ENCODE data around the gene TCF7L2. TPM values are rescaled to one million over a fixed set of nuclear protein-coding genes. Genes with fewer than 3 reads are reported as not detected.

TCF7L2 gene
- total RNA-seq, 4 donors from 2014 or later = 12.7 to 59.9 (median 16.1) TPM

- TF ChIP-seq POLR2A (IDR thresholded peaks at IDR 0.05) = no peak
- no peak for TF ChIP-seq CTCF (IDR thresholded peaks at IDR 0.05)
- H3K36me3 ChIP-seq = no peaks in the 10 kb centered on the region
- DNase-seq = no peak
- H3K27me3 ChIP-seq = no peaks in the 10 kb centered on the region
- no peak overlapping the region for H3K27ac ChIP-seq
- no peaks in the 10 kb centered on the region for H3K9me3 ChIP-seq
- intact Hi-C loops (cut with DNase I; ENCODE audit: low total_unique reads) = loop anchor here (10.0 kb wide), 1 partner anchor 244 kb away; no protein-coding TSS in a partner anchor
- no peak overlapping the region for H3K4me3 ChIP-seq
- peaks cover 0 to 4% of the 10 kb centered on the region in 2 donors for H3K4me1 ChIP-seq
Observed at GRCh38 chr10:113140143-113141011, 190.3 kb downstream of the TCF7L2 start.

- TF ChIP-seq POLR2A (IDR thresholded peaks at IDR 0.05) = no peak
- no peak for TF ChIP-seq CTCF (IDR thresholded peaks at IDR 0.05)
- intact Hi-C loops (cut with DNase I; ENCODE audit: low total_unique reads) = loop anchor here (10.0 kb wide), 1 partner anchor 242 kb away; no protein-coding TSS in a partner anchor
- no peaks in the 10 kb centered on the region for H3K27me3 ChIP-seq
- no peak for DNase-seq
- H3K27ac ChIP-seq = no peak overlapping the region
- H3K9me3 ChIP-seq = no peaks in the 10 kb centered on the region
- H3K4me3 ChIP-seq = no peak overlapping the region
- no peaks in the 10 kb centered on the region for H3K36me3 ChIP-seq
- peaks cover 0 to 4% of the 10 kb centered on the region in 2 donors for H3K4me1 ChIP-seq
Observed at GRCh38 chr10:113142601-113143362, 192.7 kb downstream of the TCF7L2 start.

GRCh38 chr10:113144576-113144975, 194.5 kb downstream of the TCF7L2 start:
- intact Hi-C loops (cut with DNase I; ENCODE audit: low total_unique reads) = loop anchor here (10.0 kb wide), 1 partner anchor 240 kb away; no protein-coding TSS in a partner anchor

GRCh38 chr10:113148071-113148825, 198.2 kb downstream of the TCF7L2 start:
- no peaks in the 10 kb centered on the region for H3K36me3 ChIP-seq
- intact Hi-C loops (cut with DNase I; ENCODE audit: low total_unique reads) = loop anchor here (10.0 kb wide), 1 partner anchor 237 kb away; no protein-coding TSS in a partner anchor
- H3K27ac ChIP-seq = no peak overlapping the region

More at GRCh38 chr10:113144576-113144975, 194.5 kb downstream of the TCF7L2 start:
- peaks cover 0 to 4% of the 10 kb centered on the region in 2 donors for H3K4me1 ChIP-seq
- H3K4me3 ChIP-seq = no peak overlapping the region
- no peaks in the 10 kb centered on the region for H3K36me3 ChIP-seq
- no peak overlapping the region for H3K27ac ChIP-seq
- H3K27me3 ChIP-seq = no peaks in the 10 kb centered on the region
- no peaks in the 10 kb centered on the region for H3K9me3 ChIP-seq
- DNase-seq = no peak
- TF ChIP-seq POLR2A (IDR thresholded peaks at IDR 0.05) = no peak
- no peak for TF ChIP-seq CTCF (IDR thresholded peaks at IDR 0.05)

More at GRCh38 chr10:113148071-113148825, 198.2 kb downstream of the TCF7L2 start:
- DNase-seq = no peak
- H3K9me3 ChIP-seq = no peaks in the 10 kb centered on the region
- H3K4me3 ChIP-seq = no peak overlapping the region
- no peaks in the 10 kb centered on the region for H3K27me3 ChIP-seq
- H3K4me1 ChIP-seq = no peaks in the 10 kb centered on the region
- TF ChIP-seq CTCF (IDR thresholded peaks at IDR 0.05) (no peak), POLR2A (IDR thresholded peaks at IDR 0.05) (no peak)
